ENCODE data around the gene PSMG1. TPM values are rescaled to one million over a fixed set of nuclear protein-coding genes. Genes with fewer than 3 reads are reported as not detected.

Gene PSMG1
- total RNA-seq, 1 experiment from 2014 or later, result 78.8 TPM

- Histone ChIP-seq H3K79me2 (ENCODE audit: insufficient read depth, low read length) (no peaks in the 10 kb centered on the region), H3K9ac (ENCODE audit: extremely low read depth, insufficient read length, low read length) (no peak overlapping the region)
Observed at GRCh38 chr21:39185157-39185556, 1.9 kb upstream of the PSMG1 start.

More at GRCh38 chr21:39185157-39185556, 1.9 kb upstream of the PSMG1 start:
- Histone ChIP-seq H2BK20ac (ENCODE audit: low read depth, low read length, poor library complexity, severe bottlenecking) (no peak overlapping the region), H2BK15ac (ENCODE audit: low read depth, low read length) (no peak overlapping the region), H3K4ac (ENCODE audit: low read depth, low read length) (no peak overlapping the region), H3K18ac (ENCODE audit: insufficient read length, low read depth, low read length) (no peak overlapping the region), H4K8ac (replicated peaks; ENCODE audit: insufficient read length, low read depth, low read length) (no peak overlapping the region), H3K9me3 (ENCODE audit: control insufficient read depth, low read depth, low read length) (no peaks in the 10 kb centered on the region), H3T11ph (ENCODE audit: low read length) (no peak overlapping the region), H3K4me2 (ENCODE audit: insufficient read depth, insufficient read length, low read length) (no peak overlapping the region), H2AK5ac (ENCODE audit: insufficient read length, low read length) (no peak overlapping the region), H3K27ac (ENCODE audit: insufficient read length, low read depth, low read length) (no peak overlapping the region), H4K20me1 (ENCODE audit: control insufficient read depth, insufficient read depth, insufficient read length) (no peaks in the 10 kb centered on the region), H3K27me3 (ENCODE audit: insufficient read depth, low read length) (no peaks in the 10 kb centered on the region), H2BK5ac (ENCODE audit: insufficient read length, low read length) (no peak overlapping the region), H3K4me1 (ENCODE audit: insufficient read depth, low read length) (0 out of 2 replicates have a peak, but pooled peaks cover 3% of the 10 kb centered on the region), H3K56ac (ENCODE audit: insufficient read length, low read depth, low read length) (no peak overlapping the region), H3K14ac (ENCODE audit: insufficient read depth, low read length) (no peak overlapping the region), H4K91ac (ENCODE audit: insufficient read length, low read depth, low read length) (no peak overlapping the region), H2BK12ac (ENCODE audit: insufficient read length, low read depth, low read length) (no peak overlapping the region), H3K79me1 (ENCODE audit: insufficient read depth, low read depth, low read length, poor library complexity, severe bottlenecking) (no peaks in the 10 kb centered on the region), H2BK120ac (ENCODE audit: low read depth, low read length, poor library complexity, severe bottlenecking) (no peak overlapping the region), H4K5ac (ENCODE audit: insufficient read length, low read depth, low read length) (no peak overlapping the region), H3K23me2 (ENCODE audit: insufficient read length, low read depth, low read length, poor library complexity, severe bottlenecking) (peaks cover 7% of the 10 kb centered on the region), H2AFZ (ENCODE audit: low read length) (no peak overlapping the region), H3K23ac (ENCODE audit: insufficient read length, low read depth, low read length) (no peak overlapping the region)
- Mint-ChIP-seq H3K27me3 (ENCODE audit: low read depth) (no peaks in the 10 kb centered on the region; the same call in 1 of the 2 replicates), H3K9me3 (no peaks in the 10 kb centered on the region), H3K27ac (no peak overlapping the region), H3K4me3 (no peak overlapping the region), H3K36me3 (ENCODE audit: insufficient read depth in 1 of 3, low read depth in 3 of 3) (peaks cover 5 to 11% (median 8%) of the 10 kb centered on the region in 3 experiments; a peak in 6 of 7 replicates), H3K4me1 (peaks cover 41 to 45% of the 10 kb centered on the region in 2 experiments)
- no peak for DNase-seq
- no peak for TF ChIP-seq CTCF (conservative IDR thresholded peaks at IDR 0.05)
- WGBS (ENCODE audit: extremely low coverage, insufficient read length, low lambda C conversion rate), result no CpG with 5 or more reads among the region's 2 CpGs

All from H9 (cell line).